Measurements from ENCODE around the gene POFUT2. TPM values are rescaled to one million over a fixed set of nuclear protein-coding genes. Genes with fewer than 3 reads are reported as not detected.

Gene POFUT2
- total RNA-seq, 4 donors from 2014 or later, result 4.8 to 11.0 (median 5.9) TPM

GRCh38 chr21:45329261-45330074 lies 41.8 kb upstream of the POFUT2 start:
- H3K36me3 ChIP-seq, result no peaks in the 10 kb centered on the region
- intact Hi-C loops (cut with DNase I; ENCODE audit: low total_unique reads) (no loop called here), in situ Hi-C loops (cut with MboI; ENCODE audit: low sequenced_read_pairs in 4 of 4) (no loop called here)
- no peak for TF ChIP-seq CTCF (IDR thresholded peaks at IDR 0.05 in 4 of 5, conservative IDR thresholded peaks at IDR 0.05 in 1 of 5)
- no peak for TF ChIP-seq POLR2A (IDR thresholded peaks at IDR 0.05)
- H3K4me1 ChIP-seq, result no peaks in the 10 kb centered on the region
- DNase-seq, result no peak
- H3K9me3 ChIP-seq, result no peaks in the 10 kb centered on the region
- peaks cover 0 to 3% (median 0%) of the 10 kb centered on the region in 3 donors for H3K27me3 ChIP-seq
- no peak for ATAC-seq
- H3K4me3 ChIP-seq, result no peak overlapping the region
- H3K27ac ChIP-seq, result no peak overlapping the region

GRCh38 chr21:45328198-45329091 lies 40.8 kb upstream of the POFUT2 start:
- H3K4me1 ChIP-seq, result no peaks in the 10 kb centered on the region
- no peak overlapping the region for H3K27ac ChIP-seq
- TF ChIP-seq POLR2A (IDR thresholded peaks at IDR 0.05), result no peak
- no peak for TF ChIP-seq CTCF (IDR thresholded peaks at IDR 0.05 in 4 of 5, conservative IDR thresholded peaks at IDR 0.05 in 1 of 5)
- no peak for DNase-seq
- peaks cover 0 to 6% (median 5%) of the 10 kb centered on the region in 3 donors for H3K27me3 ChIP-seq
- ATAC-seq, result no peak
- no peaks in the 10 kb centered on the region for H3K36me3 ChIP-seq
- intact Hi-C loops (cut with DNase I; ENCODE audit: low total_unique reads) (no loop called here), in situ Hi-C loops (cut with MboI; ENCODE audit: low sequenced_read_pairs in 4 of 4) (no loop called here)
- H3K9me3 ChIP-seq, result no peaks in the 10 kb centered on the region
- no peak overlapping the region for H3K4me3 ChIP-seq

- in situ Hi-C loops (cut with MboI; ENCODE audit: low sequenced_read_pairs in 4 of 4) (no loop called here), intact Hi-C loops (cut with DNase I; ENCODE audit: low total_unique reads) (no loop called here)
- H3K27ac ChIP-seq, result no peak overlapping the region
- H3K4me3 ChIP-seq, result no peak overlapping the region
- no peaks in the 10 kb centered on the region for H3K4me1 ChIP-seq
- TF ChIP-seq CTCF (IDR thresholded peaks at IDR 0.05 in 4 of 5, conservative IDR thresholded peaks at IDR 0.05 in 1 of 5) (no peak), POLR2A (IDR thresholded peaks at IDR 0.05) (no peak)
- DNase-seq (no peak), ATAC-seq (no peak)
- H3K27me3 ChIP-seq, result peaks cover 7 to 14% (median 10%) of the 10 kb centered on the region in 3 donors
- no peaks in the 10 kb centered on the region for H3K9me3 ChIP-seq
- no peaks in the 10 kb centered on the region for H3K36me3 ChIP-seq
Measured at GRCh38 chr21:45327441-45328197, 39.9 kb upstream of the POFUT2 start.

GRCh38 chr21:45326891-45327440 lies 39.3 kb upstream of the POFUT2 start:
- intact Hi-C loops (cut with DNase I; ENCODE audit: low total_unique reads), result no loop called here
- Histone ChIP-seq H3K36me3 (no peaks in the 10 kb centered on the region), H3K4me3 (no peak overlapping the region), H3K4me1 (no peaks in the 10 kb centered on the region), H3K27ac (no peak overlapping the region), H3K9me3 (no peaks in the 10 kb centered on the region), H3K27me3 (peaks cover 7 to 15% (median 10%) of the 10 kb centered on the region in 3 donors)
- ATAC-seq, result no peak
- in situ Hi-C loops (cut with MboI; ENCODE audit: low sequenced_read_pairs in 4 of 4), result no loop called here
- TF ChIP-seq CTCF (IDR thresholded peaks at IDR 0.05 in 4 of 5, conservative IDR thresholded peaks at IDR 0.05 in 1 of 5), result no peak
- TF ChIP-seq POLR2A (IDR thresholded peaks at IDR 0.05), result no peak
- DNase-seq, result no peak

Data from gastrocnemius medialis (tissue), 4 donors.